ENCODE measurements around the gene TMEM131. TPM values are rescaled to one million over a fixed set of nuclear protein-coding genes. Genes with fewer than 3 reads are reported as not detected.

TMEM131 gene
- polyA plus RNA-seq, 3 donors = 7.0 to 23.6 (median 8.2) TPM

DNA sequence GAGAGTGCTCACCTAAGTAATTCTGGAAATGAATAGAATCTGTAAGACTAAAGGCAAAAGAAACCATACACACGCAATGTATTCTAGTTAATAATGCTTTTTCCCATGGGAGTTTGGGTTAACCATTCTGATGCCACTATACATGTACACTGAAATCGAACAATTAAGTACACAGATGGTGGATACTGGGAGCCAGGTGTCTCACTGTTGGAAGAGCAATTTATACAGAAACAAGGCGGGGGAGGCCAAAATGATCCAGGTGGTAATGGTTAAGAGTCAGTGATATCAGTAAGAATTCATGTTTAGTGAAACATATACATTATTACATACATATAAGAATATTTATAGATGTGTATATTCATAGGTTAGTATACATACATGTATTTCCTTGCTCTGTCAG, 67.2 kb downstream of the TMEM131 start:
- WGBS (ENCODE audit: insufficient coverage) = no CpG with 5 or more reads among the region's 3 CpGs
- H3K27ac Mint-ChIP-seq = peak overlapping the region in 1 of 7 donors; percentile 78
- Histone ChIP-seq H3K27me3 (ENCODE audit: control insufficient read depth in 2 of 2, insufficient read depth in 2 of 2, low read length in 2 of 2) (no peaks in the 10 kb centered on the region), H3K9me3 (replicated peaks in 1 of 2; ENCODE audit: control insufficient read depth in 1 of 2, insufficient read depth in 1 of 2, low read length in 2 of 2) (no peaks in the 10 kb centered on the region), H3K36me3 (replicated peaks in 1 of 2; ENCODE audit: control insufficient read depth in 1 of 2, insufficient read depth in 2 of 2, low read length in 2 of 2) (peaks cover 13 to 18% of the 10 kb centered on the region in 2 donors), H3K79me2 (ENCODE audit: insufficient read depth, low read length) (peaks cover 96% of the 10 kb centered on the region), H3K9ac (ENCODE audit: insufficient read depth, low read length, poor library complexity, severe bottlenecking) (no peak overlapping the region), H2AFZ (ENCODE audit: insufficient read depth, low read depth, low read length, poor library complexity, severe bottlenecking) (no peak overlapping the region), H3K27ac (ENCODE audit: low read depth in 1 of 2, low read length in 2 of 2) (peak overlapping the region in 1 of 2 donors; percentile 4), H3K4me1 (ENCODE audit: control insufficient read depth in 1 of 2, insufficient read depth in 2 of 2, low read length in 2 of 2) (peaks cover 26 to 69% of the 10 kb centered on the region in 2 donors), H3K4me2 (replicated peaks; ENCODE audit: extremely low read depth, low read length, poor library complexity, severe bottlenecking) (no peak overlapping the region), H4K20me1 (ENCODE audit: insufficient read depth, low read length) (peaks cover 65% of the 10 kb centered on the region), H3K4me3 (replicated peaks in 1 of 3; ENCODE audit: low read depth in 2 of 3, low read length in 3 of 3) (no peak overlapping the region)
- intact Hi-C loops (cut with micrococcal nuclease) = no loop called here
- H3K9me3 Mint-ChIP-seq = peaks cover 0 to 2% (median 0%) of the 10 kb centered on the region in 7 donors
- TF ChIP-seq, protein P1, sequence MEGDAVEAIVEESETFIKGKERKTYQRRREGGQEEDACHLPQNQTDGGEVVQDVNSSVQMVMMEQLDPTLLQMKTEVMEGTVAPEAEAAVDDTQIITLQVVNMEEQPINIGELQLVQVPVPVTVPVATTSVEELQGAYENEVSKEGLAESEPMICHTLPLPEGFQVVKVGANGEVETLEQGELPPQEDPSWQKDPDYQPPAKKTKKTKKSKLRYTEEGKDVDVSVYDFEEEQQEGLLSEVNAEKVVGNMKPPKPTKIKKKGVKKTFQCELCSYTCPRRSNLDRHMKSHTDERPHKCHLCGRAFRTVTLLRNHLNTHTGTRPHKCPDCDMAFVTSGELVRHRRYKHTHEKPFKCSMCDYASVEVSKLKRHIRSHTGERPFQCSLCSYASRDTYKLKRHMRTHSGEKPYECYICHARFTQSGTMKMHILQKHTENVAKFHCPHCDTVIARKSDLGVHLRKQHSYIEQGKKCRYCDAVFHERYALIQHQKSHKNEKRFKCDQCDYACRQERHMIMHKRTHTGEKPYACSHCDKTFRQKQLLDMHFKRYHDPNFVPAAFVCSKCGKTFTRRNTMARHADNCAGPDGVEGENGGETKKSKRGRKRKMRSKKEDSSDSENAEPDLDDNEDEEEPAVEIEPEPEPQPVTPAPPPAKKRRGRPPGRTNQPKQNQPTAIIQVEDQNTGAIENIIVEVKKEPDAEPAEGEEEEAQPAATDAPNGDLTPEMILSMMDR (IDR thresholded peaks at IDR 0.05) = no peak
- no peak overlapping the region for H3K4me3 Mint-ChIP-seq
- H3K27me3 Mint-ChIP-seq (ENCODE audit: low read depth in 3 of 3) = no peaks in the 10 kb centered on the region
- peaks cover 24 to 30% of the 10 kb centered on the region in 2 donors for H3K36me3 Mint-ChIP-seq
- no peak for DNase-seq
- peaks cover 57% of the 10 kb centered on the region for H3K4me1 Mint-ChIP-seq

DNA sequence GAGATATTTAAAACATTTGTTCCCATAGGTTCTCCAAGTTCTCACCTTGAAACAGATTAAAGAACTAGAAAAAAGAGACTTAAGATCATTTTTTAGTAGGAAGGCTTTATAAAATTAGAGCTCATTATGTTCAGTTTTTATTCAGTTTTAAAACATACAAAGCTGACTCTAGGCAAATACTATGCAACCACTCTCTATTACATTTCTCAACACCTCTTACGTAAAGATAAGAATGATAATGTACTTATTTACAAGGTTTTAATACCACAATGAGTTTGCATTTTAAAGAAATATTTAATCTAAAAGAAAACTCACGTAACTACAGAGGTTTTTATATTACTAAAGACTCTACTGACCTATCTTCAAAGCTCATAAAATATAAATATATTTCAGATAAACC, 68.8 kb downstream of the TMEM131 start:
- WGBS (ENCODE audit: insufficient coverage) = no CpG with 5 or more reads among the region's 2 CpGs
- Mint-ChIP-seq H3K27ac (peak overlapping the region; percentile 37 to 93 (median 83)), H3K9me3 (peaks cover 0 to 2% (median 0%) of the 10 kb centered on the region in 7 donors), H3K4me3 (peak overlapping the region in 1 of 2 donors; percentile 19), H3K4me1 (peaks cover 44% of the 10 kb centered on the region), H3K36me3 (peaks cover 29 to 45% of the 10 kb centered on the region in 2 donors), H3K27me3 (ENCODE audit: low read depth in 3 of 3) (no peaks in the 10 kb centered on the region)
- intact Hi-C loops (cut with micrococcal nuclease) = no loop called here
- Histone ChIP-seq H3K9ac (ENCODE audit: insufficient read depth, low read length, poor library complexity, severe bottlenecking) (no peak overlapping the region), H3K79me2 (ENCODE audit: insufficient read depth, low read length) (peaks cover 89% of the 10 kb centered on the region), H3K27ac (ENCODE audit: low read depth in 1 of 2, low read length in 2 of 2) (peak overlapping the region in 1 of 2 donors; percentile 81), H4K20me1 (ENCODE audit: insufficient read depth, low read length) (peaks cover 60% of the 10 kb centered on the region), H3K27me3 (ENCODE audit: control insufficient read depth in 2 of 2, insufficient read depth in 2 of 2, low read length in 2 of 2) (no peaks in the 10 kb centered on the region), H2AFZ (ENCODE audit: insufficient read depth, low read depth, low read length, poor library complexity, severe bottlenecking) (no peak overlapping the region), H3K36me3 (replicated peaks in 1 of 2; ENCODE audit: control insufficient read depth in 1 of 2, insufficient read depth in 2 of 2, low read length in 2 of 2) (peaks cover 14 to 29% of the 10 kb centered on the region in 2 donors), H3K4me1 (ENCODE audit: control insufficient read depth in 1 of 2, insufficient read depth in 2 of 2, low read length in 2 of 2) (peaks cover 20 to 52% of the 10 kb centered on the region in 2 donors), H3K4me2 (replicated peaks; ENCODE audit: extremely low read depth, low read length, poor library complexity, severe bottlenecking) (peak overlapping the region; percentile 41), H3K9me3 (replicated peaks in 1 of 2; ENCODE audit: control insufficient read depth in 1 of 2, insufficient read depth in 1 of 2, low read length in 2 of 2) (no peaks in the 10 kb centered on the region), H3K4me3 (replicated peaks in 1 of 3; ENCODE audit: low read depth in 2 of 3, low read length in 3 of 3) (peak overlapping the region in 1 of 3 experiments; percentile 28)
- peak in 1 of 3 donors; percentile 48 for DNase-seq
- TF ChIP-seq, protein P1 (IDR thresholded peaks at IDR 0.05) = no peak
